ENCODE results near the gene AIRE. TPM values are rescaled to one million over a fixed set of nuclear protein-coding genes. Genes with fewer than 3 reads are reported as not detected.
A peak's percentile ranks its signal among the peaks of the same experiment; 100 is the strongest.

The AIRE gene
- total RNA-seq, 2 donors from 2014 or later: 1.0 TPM; not detected in 1

- DNase-seq (no peak), ATAC-seq (no peak)
- Histone ChIP-seq H3K4me1 (peaks cover 8% of the 10 kb centered on the region), H3K27me3 (no peaks in the 10 kb centered on the region), H3K9me3 (no peaks in the 10 kb centered on the region), H3K4me3 (no peak overlapping the region), H3K36me3 (replicated peaks in 1 of 2; ENCODE audit: insufficient read depth in 1 of 2, low read depth in 2 of 2) (no peaks in the 10 kb centered on the region), H3K27ac (no peak overlapping the region)
- 78 to 86% methylated on average over 9 to 24 of the region's 26 CpGs for WGBS, 2 donors
- TF ChIP-seq, protein P1, sequence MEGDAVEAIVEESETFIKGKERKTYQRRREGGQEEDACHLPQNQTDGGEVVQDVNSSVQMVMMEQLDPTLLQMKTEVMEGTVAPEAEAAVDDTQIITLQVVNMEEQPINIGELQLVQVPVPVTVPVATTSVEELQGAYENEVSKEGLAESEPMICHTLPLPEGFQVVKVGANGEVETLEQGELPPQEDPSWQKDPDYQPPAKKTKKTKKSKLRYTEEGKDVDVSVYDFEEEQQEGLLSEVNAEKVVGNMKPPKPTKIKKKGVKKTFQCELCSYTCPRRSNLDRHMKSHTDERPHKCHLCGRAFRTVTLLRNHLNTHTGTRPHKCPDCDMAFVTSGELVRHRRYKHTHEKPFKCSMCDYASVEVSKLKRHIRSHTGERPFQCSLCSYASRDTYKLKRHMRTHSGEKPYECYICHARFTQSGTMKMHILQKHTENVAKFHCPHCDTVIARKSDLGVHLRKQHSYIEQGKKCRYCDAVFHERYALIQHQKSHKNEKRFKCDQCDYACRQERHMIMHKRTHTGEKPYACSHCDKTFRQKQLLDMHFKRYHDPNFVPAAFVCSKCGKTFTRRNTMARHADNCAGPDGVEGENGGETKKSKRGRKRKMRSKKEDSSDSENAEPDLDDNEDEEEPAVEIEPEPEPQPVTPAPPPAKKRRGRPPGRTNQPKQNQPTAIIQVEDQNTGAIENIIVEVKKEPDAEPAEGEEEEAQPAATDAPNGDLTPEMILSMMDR (IDR thresholded peaks at IDR 0.05): no peak
- TF ChIP-seq POLR2A (IDR thresholded peaks at IDR 0.05): no peak
- intact Hi-C loops (cut with DNase I): no loop called here
Observed at GRCh38 chr21:44334329-44335030, 48.8 kb downstream of the AIRE start.

DNA sequence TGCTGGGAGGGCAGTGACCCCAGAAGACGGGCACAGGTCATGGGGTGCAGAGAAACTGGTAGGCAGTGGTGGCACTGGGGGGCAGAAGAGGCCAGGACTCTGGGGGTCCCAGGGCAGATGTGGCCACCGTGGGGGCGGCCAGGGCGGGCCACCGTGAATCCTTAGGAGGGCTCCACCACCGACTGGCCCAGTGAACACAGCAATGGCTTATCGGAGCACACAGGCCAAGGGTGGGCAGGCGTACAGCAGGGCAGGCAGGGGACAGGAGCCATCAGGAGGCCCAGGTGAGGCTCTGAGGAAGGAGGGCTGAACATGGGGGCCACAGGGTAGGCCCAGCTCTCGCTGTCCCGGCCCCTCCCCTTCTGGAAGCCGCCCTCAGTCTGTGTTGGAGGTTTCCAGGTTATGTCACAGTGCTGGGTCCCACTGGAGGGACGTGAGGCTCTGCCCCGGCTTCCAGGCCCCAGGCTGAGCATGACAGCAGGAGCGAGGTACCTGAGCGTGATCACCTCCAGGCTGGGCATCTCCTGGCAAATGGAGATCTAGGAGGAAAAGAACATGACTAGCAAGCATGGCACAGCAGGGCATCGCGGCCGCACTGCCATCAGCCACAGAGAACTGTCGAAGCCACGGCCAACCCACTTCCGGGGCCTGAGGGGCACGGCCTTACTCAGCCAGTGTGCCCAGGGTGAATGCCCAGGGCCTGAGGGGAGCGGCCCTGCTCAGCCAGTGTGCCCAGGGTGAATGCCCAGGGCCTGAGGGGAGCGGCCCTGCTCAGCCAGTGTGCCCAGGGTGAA is 49.8 kb downstream of the AIRE start:
- no peak overlapping the region for H3K4me3 ChIP-seq
- no peak for DNase-seq
- H3K27ac ChIP-seq: no peak overlapping the region
- H3K9me3 ChIP-seq: no peaks in the 10 kb centered on the region
- no peak for ATAC-seq
- TF ChIP-seq POLR2A (IDR thresholded peaks at IDR 0.05): no peak
- TF ChIP-seq, protein P1 (IDR thresholded peaks at IDR 0.05): no peak
- H3K36me3 ChIP-seq (replicated peaks in 1 of 2; ENCODE audit: insufficient read depth in 1 of 2, low read depth in 2 of 2): no peaks in the 10 kb centered on the region
- H3K27me3 ChIP-seq: no peaks in the 10 kb centered on the region
- intact Hi-C loops (cut with DNase I): no loop called here
- peaks cover 16% of the 10 kb centered on the region for H3K4me1 ChIP-seq
- WGBS, 2 donors: 89 to 91% methylated on average over 8 to 14 of the region's 24 CpGs

- Histone ChIP-seq H3K27me3 (no peaks in the 10 kb centered on the region), H3K9me3 (no peaks in the 10 kb centered on the region), H3K36me3 (replicated peaks in 1 of 2; ENCODE audit: insufficient read depth in 1 of 2, low read depth in 2 of 2) (no peaks in the 10 kb centered on the region), H3K4me3 (no peak overlapping the region), H3K4me1 (peaks cover 16% of the 10 kb centered on the region), H3K27ac (peak overlapping the region in 1 of 4 donors; percentile 78)
- intact Hi-C loops (cut with DNase I): no loop called here
- TF ChIP-seq POLR2A (IDR thresholded peaks at IDR 0.05): no peak
- TF ChIP-seq, protein P1 (IDR thresholded peaks at IDR 0.05): no peak
- DNase-seq (no peak), ATAC-seq (no peak)
- WGBS, 2 donors: 80 to 91% methylated on average over 3 of the region's 3 CpGs
Observed at GRCh38 chr21:44337449-44337848, 51.8 kb downstream of the AIRE start.

- peak; percentile 28 for ATAC-seq
- H3K36me3 ChIP-seq (replicated peaks in 1 of 2; ENCODE audit: insufficient read depth in 1 of 2, low read depth in 2 of 2): no peaks in the 10 kb centered on the region
- H3K4me1 ChIP-seq: peaks cover 16% of the 10 kb centered on the region
- DNase-seq: peak; percentile 70 to 81 (median 77)
- H3K27ac ChIP-seq: peak overlapping the region; percentile 75 to 94 (median 82)
- H3K9me3 ChIP-seq: no peaks in the 10 kb centered on the region
- no peaks in the 10 kb centered on the region for H3K27me3 ChIP-seq
- 6 to 8% methylated on average over 13 to 26 of the region's 47 CpGs for WGBS, 2 donors
- intact Hi-C loops (cut with DNase I): no loop called here
- TF ChIP-seq, protein P1 (IDR thresholded peaks at IDR 0.05): peak in 5 of 7 experiments; percentile 19 to 52 (median 44)
- no peak for TF ChIP-seq POLR2A (IDR thresholded peaks at IDR 0.05)
- H3K4me3 ChIP-seq: no peak overlapping the region
Observed at GRCh38 chr21:44337941-44338895, 52.5 kb downstream of the AIRE start.
